PC-3 (cell line): ENCODE data around the gene LRIT1.

Source experiments
- EZH2 ChIP-seq: fragments of 300-600 bp; sonication (generic); IDR thresholded peaks from one replicate; pipeline ENCODE4 v1.6.1; 2017; ENCODE audit warnings: antibody characterized with exemption, mild to moderate bottlenecking, low read length; ENCODE audit not compliant: unreplicated experiment
- TF ChIP-seq, protein P1 (sequence below): fragments of 300-600 bp; sonication (generic); conservative IDR thresholded peaks from 2 replicates; pipeline ENCODE4 v1.5.1; 2017; ENCODE audit warnings: antibody characterized with exemption, low read depth, mild to moderate bottlenecking, low read length

DNA sequence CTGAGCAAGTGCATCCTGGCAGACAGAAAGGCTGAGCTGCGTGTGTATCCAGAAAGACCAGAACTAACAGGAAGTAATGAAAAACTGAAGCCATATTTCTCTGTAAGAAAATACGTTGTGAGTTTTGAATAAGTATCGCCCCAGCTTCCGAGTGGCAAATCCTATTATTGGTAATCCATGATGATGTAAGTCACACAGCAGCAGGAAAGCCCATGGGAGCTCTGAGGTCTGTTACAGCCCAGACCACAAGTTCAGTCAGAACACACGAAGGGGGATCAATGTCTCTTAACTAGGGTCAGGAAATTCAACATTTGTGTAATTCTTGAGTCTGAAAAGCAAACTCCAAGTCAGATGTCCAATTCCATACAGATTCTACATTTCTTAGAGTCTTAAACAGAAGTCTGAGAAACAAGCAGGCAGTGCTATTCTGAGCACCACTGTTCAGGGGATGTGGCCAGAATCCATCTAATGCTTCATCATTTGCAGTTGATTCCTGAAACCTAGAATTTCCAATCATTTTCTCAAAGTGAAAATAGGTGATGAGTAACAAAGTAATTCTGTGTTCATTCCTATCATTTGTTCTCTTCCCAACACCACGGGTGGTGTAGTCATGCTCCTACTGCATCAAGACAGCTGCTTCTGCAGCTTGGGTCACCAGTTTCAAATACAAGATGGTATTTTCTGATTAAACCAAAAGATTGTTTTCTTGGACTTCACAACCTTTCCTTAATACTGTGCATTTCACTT lies 15.7 kb downstream of the LRIT1 start, which contains the start of gene LRIT2:
- TF ChIP-seq EZH2: no peak
- TF ChIP-seq, protein P1, sequence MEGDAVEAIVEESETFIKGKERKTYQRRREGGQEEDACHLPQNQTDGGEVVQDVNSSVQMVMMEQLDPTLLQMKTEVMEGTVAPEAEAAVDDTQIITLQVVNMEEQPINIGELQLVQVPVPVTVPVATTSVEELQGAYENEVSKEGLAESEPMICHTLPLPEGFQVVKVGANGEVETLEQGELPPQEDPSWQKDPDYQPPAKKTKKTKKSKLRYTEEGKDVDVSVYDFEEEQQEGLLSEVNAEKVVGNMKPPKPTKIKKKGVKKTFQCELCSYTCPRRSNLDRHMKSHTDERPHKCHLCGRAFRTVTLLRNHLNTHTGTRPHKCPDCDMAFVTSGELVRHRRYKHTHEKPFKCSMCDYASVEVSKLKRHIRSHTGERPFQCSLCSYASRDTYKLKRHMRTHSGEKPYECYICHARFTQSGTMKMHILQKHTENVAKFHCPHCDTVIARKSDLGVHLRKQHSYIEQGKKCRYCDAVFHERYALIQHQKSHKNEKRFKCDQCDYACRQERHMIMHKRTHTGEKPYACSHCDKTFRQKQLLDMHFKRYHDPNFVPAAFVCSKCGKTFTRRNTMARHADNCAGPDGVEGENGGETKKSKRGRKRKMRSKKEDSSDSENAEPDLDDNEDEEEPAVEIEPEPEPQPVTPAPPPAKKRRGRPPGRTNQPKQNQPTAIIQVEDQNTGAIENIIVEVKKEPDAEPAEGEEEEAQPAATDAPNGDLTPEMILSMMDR: no peak
